Adipocyte (in vitro differentiated cells): ENCODE results near the gene DLX3.

Source experiments
- DNase-seq: peaks from one replicate; pipeline ENCODE4 v3.0.0-alpha.2; 2015; ENCODE audit warnings: low read depth
- H3K27me3 ChIP-seq: replicated peaks from 2 replicates; pipeline ENCODE4 v1.7.0; 2013; ENCODE audit warnings: mild to moderate bottlenecking, low read length, moderate library complexity; ENCODE audit not compliant: control insufficient read depth, insufficient read depth
- H3K36me3 ChIP-seq: 2 replicates; pipeline ENCODE4 v1.7.0; 2013; ENCODE audit warnings: low read length, mild to moderate bottlenecking, moderate library complexity; ENCODE audit not compliant: control insufficient read depth, insufficient read depth, severe bottlenecking
- H3K4me1 ChIP-seq: 2 replicates; pipeline ENCODE4 v1.7.0; 2013; ENCODE audit warnings: mild to moderate bottlenecking, low read length, moderate library complexity; ENCODE audit not compliant: control insufficient read depth, insufficient read depth
- H3K4me3 ChIP-seq: 2 replicates; pipeline ENCODE4 v1.7.0; 2013; ENCODE audit warnings: mild to moderate bottlenecking, low read length, moderate library complexity
- H3K9ac ChIP-seq: 2 replicates; pipeline ENCODE4 v1.7.0; 2013; ENCODE audit warnings: mild to moderate bottlenecking, low read length, moderate library complexity
- H3K9me3 ChIP-seq: 2 replicates; pipeline ENCODE4 v1.7.0; 2013; ENCODE audit warnings: mild to moderate bottlenecking, low read length, moderate library complexity; ENCODE audit not compliant: control insufficient read depth

The DLX3 gene

GRCh38 chr17:49969134-49969759 lies 25.8 kb downstream of the DLX3 start, which contains the start of gene DLX4:
Gene DLX4, plus strand, starts transcription at chr17:49969190. Its CDS starts 279 bp downstream, at chr17:49969469.
- Histone ChIP-seq H3K36me3 (no peaks in the 10 kb centered on the region), H3K4me3 (peak within 1 kb of the TSS; percentile 77), H3K4me1 (peaks cover 12% of the 10 kb centered on the region), H3K27me3 (peaks cover 81% of the 10 kb centered on the region), H3K9me3 (peaks cover 3% of the 10 kb centered on the region), H3K9ac (no peak within 1 kb of the TSS)
- DNase-seq = peak; percentile 36

- Histone ChIP-seq H3K4me1 (peaks cover 12% of the 10 kb centered on the region), H3K36me3 (no peaks in the 10 kb centered on the region), H3K27me3 (peaks cover 81% of the 10 kb centered on the region), H3K9me3 (peaks cover 3% of the 10 kb centered on the region), H3K9ac (no peak overlapping the region), H3K4me3 (peak overlapping the region; percentile 77)
- peak; percentile 88 for DNase-seq
These were observed 26.5 kb downstream of the DLX3 start for GRCh38 chr17:49968405-49969133.

GRCh38 chr17:49967621-49968404 lies 27.2 kb downstream of the DLX3 start:
- DNase-seq = no peak
- Histone ChIP-seq H3K9me3 (peaks cover 3% of the 10 kb centered on the region), H3K27me3 (peaks cover 81% of the 10 kb centered on the region), H3K36me3 (no peaks in the 10 kb centered on the region), H3K9ac (no peak overlapping the region), H3K4me1 (peaks cover 12% of the 10 kb centered on the region), H3K4me3 (peak overlapping the region; percentile 77)

GRCh38 chr17:49967205-49967604 lies 27.8 kb downstream of the DLX3 start:
- no peaks in the 10 kb centered on the region for H3K36me3 ChIP-seq
- peaks cover 3% of the 10 kb centered on the region for H3K9me3 ChIP-seq
- H3K4me3 ChIP-seq = no peak overlapping the region
- peaks cover 81% of the 10 kb centered on the region for H3K27me3 ChIP-seq
- DNase-seq = no peak
- no peak overlapping the region for H3K9ac ChIP-seq
- peaks cover 9% of the 10 kb centered on the region for H3K4me1 ChIP-seq

GRCh38 chr17:49966767-49967166 lies 28.3 kb downstream of the DLX3 start:
- Histone ChIP-seq H3K27me3 (peaks cover 78% of the 10 kb centered on the region), H3K4me3 (no peak overlapping the region), H3K9me3 (peaks cover 3% of the 10 kb centered on the region), H3K36me3 (no peaks in the 10 kb centered on the region), H3K9ac (no peak overlapping the region), H3K4me1 (peaks cover 7% of the 10 kb centered on the region)
- no peak for DNase-seq

- peaks cover 68% of the 10 kb centered on the region for H3K27me3 ChIP-seq
- H3K36me3 ChIP-seq = no peaks in the 10 kb centered on the region
- H3K9me3 ChIP-seq = peaks cover 3% of the 10 kb centered on the region
- peaks cover 3% of the 10 kb centered on the region for H3K4me1 ChIP-seq
- H3K4me3 ChIP-seq = no peak overlapping the region
- H3K9ac ChIP-seq = no peak overlapping the region
- no peak for DNase-seq
These were observed 29.5 kb downstream of the DLX3 start for GRCh38 chr17:49965524-49965909.

GRCh38 chr17:49964769-49965523 lies 30.1 kb downstream of the DLX3 start:
- DNase-seq = no peak
- Histone ChIP-seq H3K4me3 (no peak overlapping the region), H3K9ac (no peak overlapping the region), H3K9me3 (peaks cover 3% of the 10 kb centered on the region), H3K27me3 (peaks cover 62% of the 10 kb centered on the region), H3K4me1 (peaks cover 3% of the 10 kb centered on the region), H3K36me3 (no peaks in the 10 kb centered on the region)

- no peak overlapping the region for H3K9ac ChIP-seq
- H3K4me1 ChIP-seq = peaks cover 3% of the 10 kb centered on the region
- H3K27me3 ChIP-seq = peaks cover 59% of the 10 kb centered on the region
- DNase-seq = no peak
- H3K36me3 ChIP-seq = no peaks in the 10 kb centered on the region
- peaks cover 3% of the 10 kb centered on the region for H3K9me3 ChIP-seq
- no peak overlapping the region for H3K4me3 ChIP-seq
These were observed 30.7 kb downstream of the DLX3 start for GRCh38 chr17:49964303-49964768.

- no peak overlapping the region for H3K9ac ChIP-seq
- H3K27me3 ChIP-seq = peaks cover 57% of the 10 kb centered on the region
- H3K4me3 ChIP-seq = no peak overlapping the region
- no peaks in the 10 kb centered on the region for H3K36me3 ChIP-seq
- no peak for DNase-seq
- peaks cover 3% of the 10 kb centered on the region for H3K4me1 ChIP-seq
- peaks cover 3% of the 10 kb centered on the region for H3K9me3 ChIP-seq
These were observed 31.3 kb downstream of the DLX3 start for GRCh38 chr17:49963626-49964302.

- Histone ChIP-seq H3K9me3 (peaks cover 3% of the 10 kb centered on the region), H3K27me3 (peaks cover 57% of the 10 kb centered on the region), H3K36me3 (no peaks in the 10 kb centered on the region), H3K4me1 (peaks cover 3% of the 10 kb centered on the region), H3K9ac (no peak overlapping the region), H3K4me3 (no peak overlapping the region)
- DNase-seq = no peak
These were observed 31.8 kb downstream of the DLX3 start for GRCh38 chr17:49963309-49963625.
